Peyer's patch (tissue), 4 donors: ENCODE data around the gene SKI. TPM values are rescaled to one million over a fixed set of nuclear protein-coding genes. Genes with fewer than 3 reads are reported as not detected.

Source experiments
- DNase-seq, 3 donors: peaks; one replicate each; pipeline ENCODE4 v3.0.0-alpha.2; 2017 to 2019
- H3K27ac ChIP-seq, 4 donors: fragments of 200-600 bp; sonication (generic); one replicate each; pipeline ENCODE4 v1.5.1; 2016 to 2019
- H3K27me3 ChIP-seq, 2 donors: fragments of 200-600 bp; sonication (generic); one replicate each; pipeline ENCODE4 v1.5.1; 2019
- H3K36me3 ChIP-seq, 3 donors: fragments of 200-600 bp; sonication (generic); one replicate each; pipeline ENCODE4 v1.5.1; 2016 to 2019
- H3K4me1 ChIP-seq, 4 donors: fragments of 200-600 bp; sonication (generic); one replicate each; pipeline ENCODE4 v1.5.1; 2016 to 2019
- H3K4me3 ChIP-seq, 4 donors: fragments of 200-600 bp; sonication (generic); 1 replicate in 3 of 4; 2 replicates in 1 of 4; pipeline ENCODE4 v1.5.1; 2016 to 2019; ENCODE audit warnings: mild to moderate bottlenecking in 1 of 4
- H3K9me3 ChIP-seq, 4 donors: fragments of 200-600 bp; sonication (generic); one replicate each; pipeline ENCODE4 v1.5.1; 2016 to 2019; ENCODE audit warnings: mild to moderate bottlenecking in 1 of 4
- CTCF ChIP-seq, 6 experiments: fragments of 450-650 bp in 4 of 6; fragments of 200-600 bp in 2 of 6; sonication (generic) in 1 of 6; IDR thresholded peaks; one replicate each; pipeline ENCODE4 v1.5.1; 2017 to 2019; ENCODE audit warnings: antibody characterized with exemption in 6 of 6, mild to moderate bottlenecking in 3 of 6, moderate library complexity in 1 of 6
- POLR2A ChIP-seq, 2 donors: fragments of 450-650 bp; IDR thresholded peaks; one replicate each; pipeline ENCODE4 v1.5.1; 2017; ENCODE audit warnings: antibody characterized with exemption in 2 of 2, mild to moderate bottlenecking in 2 of 2, moderate library complexity in 2 of 2
- total RNA-seq, 4 donors: library from RNA; depleted of rRNA; stranded (reverse); fragments of >200 nt; gene quantifications; one replicate each; pipeline ENCODE4 v1.1.0, GENCODE V29; 2016

SKI gene
- total RNA-seq, 4 donors from 2014 or later, result 20.1 to 41.5 (median 37.1) TPM

DNA sequence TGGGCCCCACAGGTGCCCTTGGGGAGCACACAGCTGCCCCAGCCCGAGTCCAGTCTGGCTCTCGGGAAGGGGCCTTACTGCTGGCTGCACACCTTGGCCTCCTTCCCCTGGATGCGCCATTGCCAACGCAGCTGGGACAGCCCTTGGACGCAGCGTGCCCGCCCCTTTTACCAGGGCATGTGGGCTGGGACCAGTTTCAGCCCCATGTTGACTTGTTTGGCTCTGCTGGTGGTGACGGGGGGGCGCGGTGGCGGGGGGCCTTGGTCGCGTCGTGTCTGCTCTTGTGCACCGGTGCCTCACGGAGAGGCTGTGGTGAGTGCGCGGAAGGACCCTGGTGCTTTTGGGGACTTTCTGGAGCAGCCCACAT is 19.6 kb downstream of the SKI start:
- peak in 1 of 3 donors; percentile 38 for DNase-seq
- Histone ChIP-seq H3K9me3 (no peaks in the 10 kb centered on the region), H3K27ac (peak overlapping the region in 3 of 4 donors; percentile 57 to 90 (median 81)), H3K27me3 (no peaks in the 10 kb centered on the region), H3K36me3 (no peaks in the 10 kb centered on the region), H3K4me3 (no peak overlapping the region), H3K4me1 (peaks cover 15 to 76% (median 33%) of the 10 kb centered on the region in 4 donors)
- TF ChIP-seq POLR2A (IDR thresholded peaks at IDR 0.05) (no peak), CTCF (IDR thresholded peaks at IDR 0.05) (no peak)

GRCh38 chr1:2248127-2248826 is 20.2 kb downstream of the SKI start:
- TF ChIP-seq POLR2A (IDR thresholded peaks at IDR 0.05) (peak; percentile 22 to 59), CTCF (IDR thresholded peaks at IDR 0.05) (peak in 2 of 6 experiments; percentile 17 to 23)
- peak overlapping the region in 2 of 4 donors; percentile 4 for H3K4me3 ChIP-seq
- H3K27me3 ChIP-seq, result no peaks in the 10 kb centered on the region
- peak overlapping the region in 3 of 4 donors; percentile 57 to 90 (median 81) for H3K27ac ChIP-seq
- no peaks in the 10 kb centered on the region for H3K9me3 ChIP-seq
- H3K4me1 ChIP-seq, result peaks cover 15 to 72% (median 33%) of the 10 kb centered on the region in 4 donors
- DNase-seq, result peak in 2 of 3 donors; percentile 86 to 89
- H3K36me3 ChIP-seq, result no peaks in the 10 kb centered on the region

DNA sequence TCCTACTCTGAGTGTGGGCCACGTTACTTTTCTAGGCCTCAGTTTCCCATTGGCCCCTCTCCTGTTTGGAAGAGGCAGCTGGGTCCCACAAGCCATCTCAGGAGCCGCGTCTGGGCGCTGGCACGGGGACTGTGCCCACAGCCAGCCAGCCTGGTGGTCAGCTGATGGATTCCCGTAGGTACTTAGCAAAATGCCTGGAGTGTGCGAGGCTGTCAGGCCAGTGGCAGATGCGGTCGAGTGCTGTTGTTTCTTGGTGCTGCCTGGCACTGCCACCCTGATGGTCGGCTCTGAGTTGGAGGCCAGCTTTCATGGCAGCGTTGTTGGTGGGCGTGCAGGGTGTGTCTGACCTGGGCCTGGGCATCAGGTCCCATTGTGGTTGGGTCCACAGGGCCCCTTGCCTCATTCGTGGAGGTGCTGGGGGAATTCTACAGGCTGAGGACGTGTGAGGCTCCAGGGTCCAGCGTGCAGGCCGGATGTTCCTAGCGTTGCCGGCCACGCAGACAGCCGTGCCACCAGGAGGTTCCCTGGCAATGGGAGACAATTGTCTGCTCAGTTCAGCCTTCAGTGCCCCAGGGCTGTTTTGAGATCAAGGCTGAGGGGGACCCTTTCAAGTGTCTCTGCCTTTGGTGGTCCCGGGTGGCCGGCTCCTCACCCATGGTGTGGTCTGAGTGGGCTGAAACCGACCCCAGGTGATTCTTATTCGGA is 20.9 kb downstream of the SKI start:
- DNase-seq, result peak in 1 of 3 donors; percentile 44
- no peak for TF ChIP-seq POLR2A (IDR thresholded peaks at IDR 0.05)
- no peak for TF ChIP-seq CTCF (IDR thresholded peaks at IDR 0.05)
- Histone ChIP-seq H3K27me3 (no peaks in the 10 kb centered on the region), H3K9me3 (no peaks in the 10 kb centered on the region), H3K4me3 (peak overlapping the region in 2 of 4 donors; percentile 4), H3K27ac (peak overlapping the region in 3 of 4 donors; percentile 57 to 90 (median 81)), H3K4me1 (peaks cover 15 to 69% (median 33%) of the 10 kb centered on the region in 4 donors), H3K36me3 (no peaks in the 10 kb centered on the region)

DNA sequence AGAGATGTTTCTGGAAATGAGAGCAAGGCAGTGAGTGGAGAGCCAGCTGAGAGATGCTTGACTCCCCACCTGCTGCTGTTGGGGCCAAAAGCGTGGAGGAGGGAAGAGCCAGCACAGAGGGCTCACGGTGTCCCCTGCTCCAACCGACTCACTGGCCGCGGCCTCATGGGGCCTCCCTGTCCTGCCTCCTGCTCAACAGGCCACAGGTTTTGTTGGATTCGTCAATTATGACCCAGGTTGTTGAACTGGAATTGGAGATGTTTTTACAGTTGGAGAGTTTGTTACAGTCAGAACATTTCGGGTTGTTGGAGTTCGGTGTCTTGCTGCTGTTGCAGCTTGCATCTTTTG is 21.4 kb downstream of the SKI start:
- Histone ChIP-seq H3K27ac (peak overlapping the region in 2 of 4 donors; percentile 81 to 90), H3K9me3 (no peaks in the 10 kb centered on the region), H3K4me1 (peaks cover 15 to 74% (median 34%) of the 10 kb centered on the region in 4 donors), H3K36me3 (no peaks in the 10 kb centered on the region), H3K27me3 (no peaks in the 10 kb centered on the region), H3K4me3 (no peak overlapping the region)
- TF ChIP-seq CTCF (IDR thresholded peaks at IDR 0.05) (no peak), POLR2A (IDR thresholded peaks at IDR 0.05) (no peak)
- no peak for DNase-seq

DNA sequence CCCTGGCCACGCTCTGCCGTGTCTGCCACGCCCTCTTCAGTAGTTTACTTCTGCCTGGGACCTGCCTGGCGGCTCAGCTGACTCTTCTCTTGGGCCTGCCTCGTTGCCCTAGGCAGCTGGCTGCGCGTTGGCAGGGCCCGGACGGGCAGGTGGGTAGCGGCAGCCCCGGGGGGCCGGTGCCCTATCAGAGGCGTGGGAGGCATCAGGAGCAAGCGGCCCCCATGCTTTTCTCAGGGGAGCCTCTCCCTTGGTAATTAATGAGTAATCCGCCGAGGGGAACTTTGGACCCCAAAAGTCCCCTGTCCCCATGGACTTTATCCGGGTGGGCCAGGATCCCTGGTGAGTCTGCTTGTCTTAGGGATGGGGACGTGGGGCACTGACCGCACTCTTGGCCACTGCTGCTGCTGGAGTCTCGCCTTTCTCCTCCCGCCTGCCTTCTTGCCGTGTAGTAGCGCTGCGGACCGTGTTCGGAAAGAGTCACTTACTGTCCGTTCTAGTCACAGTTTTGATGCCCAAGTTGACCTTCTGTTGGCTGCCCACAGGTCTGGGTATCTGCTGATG is 22.7 kb downstream of the SKI start:
- Histone ChIP-seq H3K27me3 (no peaks in the 10 kb centered on the region), H3K27ac (peak overlapping the region in 3 of 4 donors; percentile 8 to 81 (median 66)), H3K9me3 (peaks cover 0 to 11% (median 3%) of the 10 kb centered on the region in 4 donors), H3K4me3 (peak overlapping the region in 2 of 4 donors; percentile 22 to 28), H3K36me3 (no peaks in the 10 kb centered on the region), H3K4me1 (peaks cover 16 to 79% (median 37%) of the 10 kb centered on the region in 4 donors)
- peak in 2 of 3 donors; percentile 76 to 86 for DNase-seq
- TF ChIP-seq POLR2A (IDR thresholded peaks at IDR 0.05), result peak in 1 of 2 donors; percentile 45
- no peak for TF ChIP-seq CTCF (IDR thresholded peaks at IDR 0.05)
